Measurements from ENCODE around the gene GPBAR1. TPM values are rescaled to one million over a fixed set of nuclear protein-coding genes. Genes with fewer than 3 reads are reported as not detected.

The GPBAR1 gene
- total RNA-seq, 1 donor from 2014 or later = under 0.01 TPM

GRCh38 chr2:218262237-218262600 lies 1.4 kb downstream of the GPBAR1 start:
- peaks cover 18% of the 10 kb centered on the region for H3K36me3 ChIP-seq (ENCODE audit: control insufficient read depth, insufficient read depth, low read length)
- FAIRE-seq (no peak), DNase-seq (ENCODE audit: low read depth) (no peak)
- H3K27me3 ChIP-seq (ENCODE audit: control insufficient read depth, insufficient read depth, low read length) = no peaks in the 10 kb centered on the region
- TF ChIP-seq CTCF (IDR thresholded peaks at IDR 0.05; ENCODE audit: insufficient read depth, low read length, severe bottlenecking) = no peak
- H3K4me3 ChIP-seq (ENCODE audit: low read depth, low read length) = no peak overlapping the region

- H3K27me3 ChIP-seq (ENCODE audit: control insufficient read depth, insufficient read depth, low read length) = no peaks in the 10 kb centered on the region
- H3K4me3 ChIP-seq (ENCODE audit: low read depth, low read length) = no peak overlapping the region
- TF ChIP-seq CTCF (IDR thresholded peaks at IDR 0.05; ENCODE audit: insufficient read depth, low read length, severe bottlenecking) = no peak
- DNase-seq (ENCODE audit: low read depth) = no peak
- no peak for FAIRE-seq
- H3K36me3 ChIP-seq (ENCODE audit: control insufficient read depth, insufficient read depth, low read length) = peaks cover 21% of the 10 kb centered on the region
These were observed 2.1 kb downstream of the GPBAR1 start for GRCh38 chr2:218262631-218263586.

- DNase-seq (ENCODE audit: low read depth) = no peak
- Histone ChIP-seq H3K27me3 (ENCODE audit: control insufficient read depth, insufficient read depth, low read length) (no peaks in the 10 kb centered on the region), H3K36me3 (ENCODE audit: control insufficient read depth, insufficient read depth, low read length) (peaks cover 21% of the 10 kb centered on the region), H3K4me3 (ENCODE audit: low read depth, low read length) (no peak overlapping the region)
- FAIRE-seq = no peak
- no peak for TF ChIP-seq CTCF (IDR thresholded peaks at IDR 0.05; ENCODE audit: insufficient read depth, low read length, severe bottlenecking)
These were observed 3.2 kb downstream of the GPBAR1 start for GRCh38 chr2:218263817-218264641.

GRCh38 chr2:218264773-218265561 lies 4.2 kb downstream of the GPBAR1 start:
- DNase-seq (ENCODE audit: low read depth) (no peak), FAIRE-seq (no peak)
- Histone ChIP-seq H3K27me3 (ENCODE audit: control insufficient read depth, insufficient read depth, low read length) (no peaks in the 10 kb centered on the region), H3K36me3 (ENCODE audit: control insufficient read depth, insufficient read depth, low read length) (peaks cover 21% of the 10 kb centered on the region), H3K4me3 (ENCODE audit: low read depth, low read length) (no peak overlapping the region)
- no peak for TF ChIP-seq CTCF (IDR thresholded peaks at IDR 0.05; ENCODE audit: insufficient read depth, low read length, severe bottlenecking)

- FAIRE-seq = peak; percentile 62
- DNase-seq (ENCODE audit: low read depth) = no peak
- Histone ChIP-seq H3K36me3 (ENCODE audit: control insufficient read depth, insufficient read depth, low read length) (peaks cover 21% of the 10 kb centered on the region), H3K27me3 (ENCODE audit: control insufficient read depth, insufficient read depth, low read length) (no peaks in the 10 kb centered on the region), H3K4me3 (ENCODE audit: low read depth, low read length) (no peak overlapping the region)
- TF ChIP-seq CTCF (IDR thresholded peaks at IDR 0.05; ENCODE audit: insufficient read depth, low read length, severe bottlenecking) = no peak
These were observed 4.8 kb downstream of the GPBAR1 start for GRCh38 chr2:218265626-218266025.
